ENCODE data around the gene PCAT7. TPM values are rescaled to one million over a fixed set of nuclear protein-coding genes. Genes with fewer than 3 reads are reported as not detected.

The PCAT7 gene
- total RNA-seq, 2 donors from 2014 or later = 0.78 TPM; not detected in 1

DNA sequence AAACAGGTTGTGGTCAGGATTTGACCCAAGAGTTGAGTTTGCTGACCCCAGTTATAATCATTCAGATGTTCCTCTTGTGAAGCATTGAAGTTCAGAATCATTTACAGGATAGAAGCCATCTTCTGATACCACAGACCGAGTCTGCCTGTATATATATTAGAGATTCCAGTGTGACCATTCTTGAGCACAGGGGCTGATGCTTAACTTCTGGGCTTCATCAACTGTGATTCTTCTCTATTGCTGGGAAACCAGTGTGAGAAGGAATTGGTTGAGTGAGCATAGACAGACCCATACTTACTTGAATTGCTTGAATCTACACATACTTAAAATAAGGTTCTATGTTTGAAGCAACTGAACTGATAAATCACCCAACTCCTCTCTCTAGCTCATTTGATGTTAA is 27.9 kb upstream of the PCAT7 start:
- 69 to 82% methylated on average over 1 of the region's 1 CpG for WGBS, 2 donors
- Histone ChIP-seq H3K36me3 (replicated peaks in 1 of 2; ENCODE audit: insufficient read depth in 1 of 2, low read depth in 2 of 2) (no peaks in the 10 kb centered on the region), H3K9me3 (no peaks in the 10 kb centered on the region), H3K27ac (no peak overlapping the region), H3K4me3 (no peak overlapping the region), H3K27me3 (no peaks in the 10 kb centered on the region), H3K4me1 (no peaks in the 10 kb centered on the region)
- DNase-seq = no peak
- TF ChIP-seq CTCF (IDR thresholded peaks at IDR 0.05) = no peak
- no peak for TF ChIP-seq POLR2A (IDR thresholded peaks at IDR 0.05)
- ATAC-seq = no peak
- intact Hi-C loops (cut with DNase I) = no loop called here

DNA sequence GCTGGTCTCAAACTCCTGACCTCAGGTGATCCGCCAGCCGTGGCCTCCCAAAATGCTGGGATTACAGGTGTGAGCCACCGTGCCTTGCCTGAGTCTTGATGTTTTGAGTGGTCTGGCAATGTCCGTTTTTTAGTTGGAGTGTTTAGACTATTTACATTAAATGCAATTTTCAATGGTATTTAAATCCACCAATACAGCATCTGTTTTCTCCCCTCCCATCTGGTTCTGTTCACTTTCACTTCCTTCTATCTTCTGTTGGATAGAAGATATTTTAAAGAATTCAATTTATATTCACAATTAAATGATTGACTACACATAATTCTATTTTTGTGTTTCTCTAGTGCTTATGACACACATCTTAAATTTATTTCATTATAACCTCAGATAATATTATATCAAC is 26.0 kb upstream of the PCAT7 start:
- no peak for TF ChIP-seq POLR2A (IDR thresholded peaks at IDR 0.05)
- no peak for TF ChIP-seq CTCF (IDR thresholded peaks at IDR 0.05)
- DNase-seq = no peak
- WGBS, 2 donors = 94 to 95% methylated on average over 4 of the region's 4 CpGs
- intact Hi-C loops (cut with DNase I) = no loop called here
- peaks cover 7% of the 10 kb centered on the region for H3K4me1 ChIP-seq
- H3K36me3 ChIP-seq (replicated peaks in 1 of 2; ENCODE audit: insufficient read depth in 1 of 2, low read depth in 2 of 2) = no peaks in the 10 kb centered on the region
- no peak overlapping the region for H3K4me3 ChIP-seq
- H3K9me3 ChIP-seq = no peaks in the 10 kb centered on the region
- no peak overlapping the region for H3K27ac ChIP-seq
- ATAC-seq = no peak
- no peaks in the 10 kb centered on the region for H3K27me3 ChIP-seq

- no peak for ATAC-seq
- H3K36me3 ChIP-seq (replicated peaks in 1 of 2; ENCODE audit: insufficient read depth in 1 of 2, low read depth in 2 of 2) = no peaks in the 10 kb centered on the region
- no peak overlapping the region for H3K27ac ChIP-seq
- WGBS, 2 donors = 27 to 48% methylated on average over 1 of the region's 1 CpG
- intact Hi-C loops (cut with DNase I) = no loop called here
- no peaks in the 10 kb centered on the region for H3K9me3 ChIP-seq
- no peak for TF ChIP-seq CTCF (IDR thresholded peaks at IDR 0.05)
- no peak for TF ChIP-seq POLR2A (IDR thresholded peaks at IDR 0.05)
- DNase-seq = no peak
- peaks cover 7% of the 10 kb centered on the region for H3K4me1 ChIP-seq
- H3K4me3 ChIP-seq = no peak overlapping the region
- no peaks in the 10 kb centered on the region for H3K27me3 ChIP-seq
Measured at GRCh38 chr9:94533155-94533554, 21.7 kb upstream of the PCAT7 start.

DNA sequence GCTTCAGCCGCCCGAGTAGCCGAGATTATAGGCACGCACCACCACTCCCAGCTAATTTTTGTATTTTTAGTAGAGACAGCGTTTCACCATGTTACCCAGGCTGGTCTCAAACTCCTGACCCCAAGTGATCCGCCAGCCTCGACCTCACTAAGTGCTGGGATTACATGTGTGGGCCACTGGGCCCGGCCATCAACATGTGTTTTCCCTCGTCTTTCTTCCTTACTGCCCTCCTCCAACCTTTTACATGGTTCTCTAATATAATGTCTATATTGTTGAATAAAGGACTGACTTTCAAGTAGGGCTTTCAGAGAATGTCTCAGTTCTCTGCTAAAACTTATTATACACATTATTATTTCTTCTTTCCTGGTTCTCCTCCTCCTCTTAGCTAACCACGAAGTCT is 21.3 kb upstream of the PCAT7 start:
- ATAC-seq (no peak), DNase-seq (no peak)
- H3K27ac ChIP-seq = no peak overlapping the region
- H3K36me3 ChIP-seq (replicated peaks in 1 of 2; ENCODE audit: insufficient read depth in 1 of 2, low read depth in 2 of 2) = no peaks in the 10 kb centered on the region
- TF ChIP-seq POLR2A (IDR thresholded peaks at IDR 0.05) (no peak), CTCF (IDR thresholded peaks at IDR 0.05) (no peak)
- H3K4me3 ChIP-seq = no peak overlapping the region
- intact Hi-C loops (cut with DNase I) = no loop called here
- H3K4me1 ChIP-seq = peaks cover 7% of the 10 kb centered on the region
- H3K27me3 ChIP-seq = no peaks in the 10 kb centered on the region
- H3K9me3 ChIP-seq = no peaks in the 10 kb centered on the region
- 88 to 89% methylated on average over 10 of the region's 10 CpGs for WGBS, 2 donors

GRCh38 chr9:94534901-94535300 is 20.0 kb upstream of the PCAT7 start:
- Histone ChIP-seq H3K4me1 (peaks cover 7% of the 10 kb centered on the region), H3K9me3 (no peaks in the 10 kb centered on the region), H3K27ac (no peak overlapping the region), H3K27me3 (no peaks in the 10 kb centered on the region), H3K4me3 (no peak overlapping the region), H3K36me3 (replicated peaks in 1 of 2; ENCODE audit: insufficient read depth in 1 of 2, low read depth in 2 of 2) (no peaks in the 10 kb centered on the region)
- ATAC-seq = no peak
- 93 to 98% methylated on average over 4 of the region's 4 CpGs for WGBS, 2 donors
- TF ChIP-seq CTCF (IDR thresholded peaks at IDR 0.05) (no peak), POLR2A (IDR thresholded peaks at IDR 0.05) (no peak)
- intact Hi-C loops (cut with DNase I) = no loop called here
- DNase-seq = no peak

Data from body of pancreas (tissue), 4 donors.